ENCODE results near the gene PARVB. TPM values are rescaled to one million over a fixed set of nuclear protein-coding genes. Genes with fewer than 3 reads are reported as not detected.
A peak's percentile ranks its signal among the peaks of the same experiment; 100 is the strongest.

Gene PARVB
- total RNA-seq, 4 donors from 2014 or later, result 27.7 to 88.5 (median 41.7) TPM

- no peaks in the 10 kb centered on the region for H3K9me3 ChIP-seq
- no peak for TF ChIP-seq POLR2A (IDR thresholded peaks at IDR 0.05)
- no peak for TF ChIP-seq CTCF (IDR thresholded peaks at IDR 0.05)
- no peak overlapping the region for H3K27ac ChIP-seq
- no peak for DNase-seq
- H3K4me1 ChIP-seq, result no peaks in the 10 kb centered on the region
- intact Hi-C loops (cut with DNase I; ENCODE audit: low total_unique reads), result no loop called here
- no peaks in the 10 kb centered on the region for H3K36me3 ChIP-seq
- H3K27me3 ChIP-seq, result no peaks in the 10 kb centered on the region
- H3K4me3 ChIP-seq, result no peak overlapping the region
Measured at GRCh38 chr22:44074337-44074984, 50.4 kb downstream of the PARVB start.

GRCh38 chr22:44075022-44075421 lies 50.9 kb downstream of the PARVB start:
- H3K9me3 ChIP-seq, result no peaks in the 10 kb centered on the region
- DNase-seq, result no peak
- H3K27me3 ChIP-seq, result no peaks in the 10 kb centered on the region
- intact Hi-C loops (cut with DNase I; ENCODE audit: low total_unique reads), result no loop called here
- no peak for TF ChIP-seq POLR2A (IDR thresholded peaks at IDR 0.05)
- no peak for TF ChIP-seq CTCF (IDR thresholded peaks at IDR 0.05)
- H3K4me1 ChIP-seq, result no peaks in the 10 kb centered on the region
- H3K27ac ChIP-seq, result no peak overlapping the region
- no peak overlapping the region for H3K4me3 ChIP-seq
- H3K36me3 ChIP-seq, result no peaks in the 10 kb centered on the region

GRCh38 chr22:44075670-44076069 lies 51.6 kb downstream of the PARVB start:
- H3K4me3 ChIP-seq, result no peak overlapping the region
- no peak for DNase-seq
- intact Hi-C loops (cut with DNase I; ENCODE audit: low total_unique reads), result no loop called here
- no peaks in the 10 kb centered on the region for H3K9me3 ChIP-seq
- H3K4me1 ChIP-seq, result no peaks in the 10 kb centered on the region
- TF ChIP-seq CTCF (IDR thresholded peaks at IDR 0.05) (no peak), POLR2A (IDR thresholded peaks at IDR 0.05) (no peak)
- H3K27me3 ChIP-seq, result no peaks in the 10 kb centered on the region
- H3K36me3 ChIP-seq, result no peaks in the 10 kb centered on the region
- no peak overlapping the region for H3K27ac ChIP-seq

GRCh38 chr22:44076825-44077224 lies 52.7 kb downstream of the PARVB start:
- intact Hi-C loops (cut with DNase I; ENCODE audit: low total_unique reads), result no loop called here
- Histone ChIP-seq H3K27ac (no peak overlapping the region), H3K36me3 (no peaks in the 10 kb centered on the region), H3K27me3 (no peaks in the 10 kb centered on the region), H3K4me1 (peaks cover 0 to 7% of the 10 kb centered on the region in 2 donors), H3K9me3 (no peaks in the 10 kb centered on the region), H3K4me3 (no peak overlapping the region)
- DNase-seq, result no peak
- TF ChIP-seq POLR2A (IDR thresholded peaks at IDR 0.05), result no peak
- TF ChIP-seq CTCF (IDR thresholded peaks at IDR 0.05), result no peak

- Histone ChIP-seq H3K27me3 (no peaks in the 10 kb centered on the region), H3K4me1 (peaks cover 0 to 11% of the 10 kb centered on the region in 2 donors), H3K9me3 (no peaks in the 10 kb centered on the region), H3K27ac (no peak overlapping the region), H3K4me3 (no peak overlapping the region), H3K36me3 (no peaks in the 10 kb centered on the region)
- peak; percentile 74 to 79 for DNase-seq
- intact Hi-C loops (cut with DNase I; ENCODE audit: low total_unique reads), result loop anchor here (10.0 kb wide), 1 partner anchor 544 kb away; no protein-coding TSS in a partner anchor
- peak; percentile 70 to 86 (median 80) for TF ChIP-seq CTCF (IDR thresholded peaks at IDR 0.05)
- no peak for TF ChIP-seq POLR2A (IDR thresholded peaks at IDR 0.05)
Measured at GRCh38 chr22:44080936-44081861, 57.1 kb downstream of the PARVB start.

All from uterus (tissue), 4 donors.